K562 (cell line): ENCODE results near the gene SLCO3A1.

Experiments
- ATF4 ChIP-seq: fragments of 450-650 bp; formaldehyde crosslinking; IDR thresholded peaks from 2 replicates; pipeline ENCODE4 v1.4.0; 2022; ENCODE audit warnings: mild to moderate bottlenecking, moderate library complexity
- TF ChIP-seq, protein P1 (sequence below): sonication (generic); formaldehyde crosslinking; IDR thresholded peaks from 2 replicates; pipeline ENCODE4 v1.8.0; 2022; ENCODE audit warnings: missing genetic modification reagents, mild to moderate bottlenecking, borderline replicate concordance

- no peak for TF ChIP-seq ATF4 (CRISPR knock-in tag)
- TF ChIP-seq, protein P1, sequence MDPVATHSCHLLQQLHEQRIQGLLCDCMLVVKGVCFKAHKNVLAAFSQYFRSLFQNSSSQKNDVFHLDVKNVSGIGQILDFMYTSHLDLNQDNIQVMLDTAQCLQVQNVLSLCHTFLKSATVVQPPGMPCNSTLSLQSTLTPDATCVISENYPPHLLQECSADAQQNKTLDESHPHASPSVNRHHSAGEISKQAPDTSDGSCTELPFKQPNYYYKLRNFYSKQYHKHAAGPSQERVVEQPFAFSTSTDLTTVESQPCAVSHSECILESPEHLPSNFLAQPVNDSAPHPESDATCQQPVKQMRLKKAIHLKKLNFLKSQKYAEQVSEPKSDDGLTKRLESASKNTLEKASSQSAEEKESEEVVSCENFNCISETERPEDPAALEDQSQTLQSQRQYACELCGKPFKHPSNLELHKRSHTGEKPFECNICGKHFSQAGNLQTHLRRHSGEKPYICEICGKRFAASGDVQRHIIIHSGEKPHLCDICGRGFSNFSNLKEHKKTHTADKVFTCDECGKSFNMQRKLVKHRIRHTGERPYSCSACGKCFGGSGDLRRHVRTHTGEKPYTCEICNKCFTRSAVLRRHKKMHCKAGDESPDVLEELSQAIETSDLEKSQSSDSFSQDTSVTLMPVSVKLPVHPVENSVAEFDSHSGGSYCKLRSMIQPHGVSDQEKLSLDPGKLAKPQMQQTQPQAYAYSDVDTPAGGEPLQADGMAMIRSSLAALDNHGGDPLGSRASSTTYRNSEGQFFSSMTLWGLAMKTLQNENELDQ (CRISPR knock-in tag): no peak
Observed at GRCh38 chr15:92095693-92096092, 242.2 kb downstream of the SLCO3A1 start.
